Mesendoderm (in vitro differentiated cells): ENCODE results near the gene MPHOSPH9.

Experiments
- DNase-seq: peaks from one replicate; pipeline ENCODE4 v3.0.0; 2013
- H2AK5ac ChIP-seq: 2 replicates; pipeline ENCODE4 v1.6.1; 2013; ENCODE audit warnings: low read length, inconsistent platforms
- H2BK120ac ChIP-seq: 2 replicates; pipeline ENCODE4 v1.6.1; 2013; ENCODE audit warnings: low read depth, mild to moderate bottlenecking, low read length, moderate library complexity, mixed read lengths
- H2BK15ac ChIP-seq: replicated peaks from 2 replicates; pipeline ENCODE4 v1.6.1; 2013; ENCODE audit warnings: low read depth, mild to moderate bottlenecking, moderate library complexity
- H2BK5ac ChIP-seq: 2 replicates; pipeline ENCODE4 v1.6.1; 2013; ENCODE audit warnings: low read length, inconsistent platforms
- H3K18ac ChIP-seq: 2 replicates; pipeline ENCODE4 v1.6.1; 2013; ENCODE audit warnings: mild to moderate bottlenecking, low read length, mixed read lengths
- H3K23ac ChIP-seq: one replicate; pipeline ENCODE4 v1.6.1; 2013; ENCODE audit warnings: low read length
- H3K27ac ChIP-seq: 2 replicates; pipeline ENCODE4 v1.5.1; 2013; ENCODE audit warnings: low read depth, mild to moderate bottlenecking, inconsistent platforms, low read length, moderate library complexity
- H3K27me3 ChIP-seq: 2 replicates; pipeline ENCODE4 v1.6.1; 2013; ENCODE audit warnings: low read length, control low read depth, mild to moderate bottlenecking, inconsistent platforms; ENCODE audit not compliant: insufficient read depth, poor library complexity
- H3K36me3 ChIP-seq: 2 replicates; pipeline ENCODE4 v1.6.1; 2013; ENCODE audit warnings: low read length, inconsistent platforms; ENCODE audit not compliant: control insufficient read depth, insufficient read depth
- H3K4ac ChIP-seq: one replicate; pipeline ENCODE4 v1.6.1; 2013; ENCODE audit warnings: low read depth, mild to moderate bottlenecking, low read length, moderate library complexity
- H3K4me1 ChIP-seq: 2 replicates; pipeline ENCODE4 v1.6.1; 2013; ENCODE audit warnings: low read depth, low read length, inconsistent platforms; ENCODE audit not compliant: control insufficient read depth
- H3K4me2 ChIP-seq: 2 replicates; pipeline ENCODE4 v1.6.1; 2013; ENCODE audit warnings: low read length
- H3K4me3 ChIP-seq: 2 replicates; pipeline ENCODE4 v1.5.1; 2013; ENCODE audit warnings: mild to moderate bottlenecking, low read length
- H3K56ac ChIP-seq: one replicate; pipeline ENCODE4 v1.6.1; 2013; ENCODE audit warnings: low read length
- H3K79me1 ChIP-seq: 2 replicates; pipeline ENCODE4 v1.6.1; 2013; ENCODE audit warnings: low read length, inconsistent platforms
- H3K79me2 ChIP-seq: 2 replicates; pipeline ENCODE4 v1.6.1; 2013; ENCODE audit warnings: mild to moderate bottlenecking, low read length; ENCODE audit not compliant: control insufficient read depth, insufficient read depth
- H3K9ac ChIP-seq: 2 replicates; pipeline ENCODE4 v1.6.1; 2013; ENCODE audit warnings: low read length, inconsistent platforms
- H4K5ac ChIP-seq: one replicate; pipeline ENCODE4 v1.6.1; 2013; ENCODE audit warnings: low read length
- H4K8ac ChIP-seq: one replicate; pipeline ENCODE4 v1.6.1; 2013; ENCODE audit warnings: low read depth, mild to moderate bottlenecking, control low read depth, low read length, moderate library complexity
- WGBS: extraction: QIAGEN DNeasy Blood & Tissue Kit; methylation state at CpG from one replicate; pipeline ENCODE4 v1.1.7; 2013; ENCODE audit warnings: low lambda C conversion rate, missing lambda C conversion rate; ENCODE audit not compliant: insufficient coverage; ENCODE audit errors: extremely low coverage; 5-methylcytosine and 5-hydroxymethylcytosine counted together

Gene MPHOSPH9

DNA sequence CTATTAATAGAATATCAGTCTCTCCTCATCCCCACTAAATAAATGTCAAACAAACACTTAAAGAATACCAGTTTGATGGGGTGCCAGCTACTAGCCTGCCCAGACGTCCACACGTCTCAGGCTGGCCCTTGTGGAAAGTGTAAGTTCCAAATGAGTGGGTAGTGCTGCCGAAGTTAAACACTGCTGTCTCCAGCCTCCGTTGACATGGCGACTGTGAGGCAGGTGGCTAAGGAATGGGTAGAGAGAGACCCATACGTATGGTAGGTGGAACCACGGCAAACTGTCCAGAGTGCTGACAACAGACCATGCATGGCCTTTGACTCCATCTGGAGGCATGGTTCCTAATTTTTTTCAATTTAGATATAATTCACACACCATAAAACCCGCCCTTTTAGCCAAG lies 119.9 kb downstream of the MPHOSPH9 start:
- Histone ChIP-seq H2BK5ac (no peak overlapping the region), H3K27ac (no peak overlapping the region), H3K27me3 (no peaks in the 10 kb centered on the region), H2AK5ac (no peak overlapping the region), H2BK120ac (no peak overlapping the region), H3K4me1 (peaks cover 6% of the 10 kb centered on the region), H4K8ac (no peak overlapping the region), H3K23ac (no peak overlapping the region), H2BK15ac (no peak overlapping the region), H3K56ac (no peak overlapping the region), H3K36me3 (no peaks in the 10 kb centered on the region), H3K79me2 (no peaks in the 10 kb centered on the region), H4K5ac (no peak overlapping the region), H3K18ac (no peak overlapping the region), H3K79me1 (no peaks in the 10 kb centered on the region), H3K4ac (no peak overlapping the region), H3K9ac (no peak overlapping the region), H3K4me2 (no peak overlapping the region), H3K4me3 (no peak overlapping the region)
- no CpG with 5 or more reads among the region's 8 CpGs for WGBS
- DNase-seq, result no peak

DNA sequence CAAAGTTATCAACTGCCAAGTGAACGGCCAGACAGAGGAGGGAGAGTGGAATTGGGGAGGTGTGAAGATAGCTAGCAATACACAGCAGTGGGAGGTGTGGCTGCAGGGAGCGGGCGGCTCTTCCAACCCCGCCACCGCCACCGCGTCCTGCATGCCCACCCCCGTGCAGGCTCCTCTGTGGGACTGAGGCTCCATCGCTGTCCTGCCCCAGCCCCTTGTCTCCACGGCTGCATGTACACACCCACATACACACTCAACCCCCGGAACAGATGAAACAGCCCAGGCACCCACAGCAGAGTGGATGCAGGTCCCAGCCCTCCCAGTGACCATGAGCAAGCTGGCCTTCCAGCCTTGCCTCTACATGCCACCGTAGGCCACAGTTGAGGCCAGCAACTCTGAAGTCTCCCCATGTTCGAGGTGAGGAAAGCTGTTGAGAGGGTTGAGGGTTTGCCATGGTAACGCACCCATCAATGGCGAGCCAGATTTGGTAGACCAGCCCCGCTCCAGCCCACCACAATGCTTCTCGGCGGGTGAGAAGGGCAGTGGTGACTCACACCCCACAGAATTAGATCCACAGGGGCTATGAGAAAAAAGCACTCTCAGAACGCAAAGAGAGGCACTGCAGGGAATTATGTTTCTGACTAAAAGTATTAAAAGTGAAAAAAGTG lies 121.3 kb downstream of the MPHOSPH9 start:
- H3K4me2 ChIP-seq, result no peak overlapping the region
- no peak overlapping the region for H2BK120ac ChIP-seq
- H3K4me3 ChIP-seq, result no peak overlapping the region
- DNase-seq, result no peak
- no peak overlapping the region for H2BK15ac ChIP-seq
- no peak overlapping the region for H2BK5ac ChIP-seq
- no CpG with 5 or more reads among the region's 19 CpGs for WGBS
- no peaks in the 10 kb centered on the region for H3K27me3 ChIP-seq
- H3K23ac ChIP-seq, result no peak overlapping the region
- H3K18ac ChIP-seq, result no peak overlapping the region
- H3K79me2 ChIP-seq, result no peaks in the 10 kb centered on the region
- no peaks in the 10 kb centered on the region for H3K79me1 ChIP-seq
- peak overlapping the region; percentile 39 for H3K56ac ChIP-seq
- no peak overlapping the region for H3K27ac ChIP-seq
- peaks cover 17% of the 10 kb centered on the region for H3K4me1 ChIP-seq
- no peaks in the 10 kb centered on the region for H3K36me3 ChIP-seq
- no peak overlapping the region for H4K5ac ChIP-seq
- no peak overlapping the region for H4K8ac ChIP-seq
- no peak overlapping the region for H2AK5ac ChIP-seq
- H3K4ac ChIP-seq, result no peak overlapping the region
- H3K9ac ChIP-seq, result no peak overlapping the region

- H3K9ac ChIP-seq, result no peak overlapping the region
- H3K79me2 ChIP-seq, result no peaks in the 10 kb centered on the region
- H4K5ac ChIP-seq, result no peak overlapping the region
- DNase-seq, result no peak
- H3K56ac ChIP-seq, result peak overlapping the region; percentile 34
- peak overlapping the region; percentile 66 for H2AK5ac ChIP-seq
- no peaks in the 10 kb centered on the region for H3K36me3 ChIP-seq
- no peak overlapping the region for H2BK120ac ChIP-seq
- H3K79me1 ChIP-seq, result no peaks in the 10 kb centered on the region
- peak overlapping the region; percentile 69 for H3K23ac ChIP-seq
- H3K4me1 ChIP-seq, result peaks cover 31% of the 10 kb centered on the region
- H4K8ac ChIP-seq, result no peak overlapping the region
- no peak overlapping the region for H3K18ac ChIP-seq
- H3K4me3 ChIP-seq, result no peak overlapping the region
- H2BK15ac ChIP-seq, result no peak overlapping the region
- WGBS, result no CpG with 5 or more reads among the region's 3 CpGs
- H2BK5ac ChIP-seq, result no peak overlapping the region
- no peak overlapping the region for H3K27ac ChIP-seq
- no peak overlapping the region for H3K4ac ChIP-seq
- no peak overlapping the region for H3K4me2 ChIP-seq
- H3K27me3 ChIP-seq, result no peaks in the 10 kb centered on the region
These were observed 123.6 kb downstream of the MPHOSPH9 start for GRCh38 chr12:123109319-123109772.

DNA sequence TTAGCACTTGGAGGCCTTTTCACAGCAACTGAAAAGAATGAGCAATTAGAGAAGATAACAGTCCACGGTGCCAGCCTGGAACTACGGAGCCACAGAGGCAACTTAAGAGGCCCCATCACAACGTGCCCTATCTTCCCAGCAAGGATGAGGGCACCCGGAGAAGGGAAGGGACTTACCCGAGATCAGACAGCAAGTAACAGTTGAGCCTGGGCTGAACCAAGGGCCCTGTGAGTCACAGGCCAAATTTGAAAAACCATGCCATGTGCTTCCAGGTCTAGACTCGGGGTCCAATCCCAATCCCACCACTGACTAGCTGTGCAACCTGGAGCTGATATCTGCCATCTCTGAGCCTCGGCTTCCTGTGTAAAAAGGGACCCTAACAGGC lies 124.3 kb downstream of the MPHOSPH9 start:
- no peak overlapping the region for H3K18ac ChIP-seq
- no peak overlapping the region for H3K27ac ChIP-seq
- no peak overlapping the region for H3K4me3 ChIP-seq
- peaks cover 31% of the 10 kb centered on the region for H3K4me1 ChIP-seq
- no peak for DNase-seq
- H4K5ac ChIP-seq, result no peak overlapping the region
- H2AK5ac ChIP-seq, result peak overlapping the region; percentile 43
- H3K56ac ChIP-seq, result peak overlapping the region; percentile 22
- H2BK120ac ChIP-seq, result no peak overlapping the region
- no peak overlapping the region for H2BK15ac ChIP-seq
- no peaks in the 10 kb centered on the region for H3K27me3 ChIP-seq
- no peak overlapping the region for H3K4me2 ChIP-seq
- H4K8ac ChIP-seq, result no peak overlapping the region
- H3K79me2 ChIP-seq, result no peaks in the 10 kb centered on the region
- H3K4ac ChIP-seq, result no peak overlapping the region
- H3K36me3 ChIP-seq, result no peaks in the 10 kb centered on the region
- H3K79me1 ChIP-seq, result no peaks in the 10 kb centered on the region
- no CpG with 5 or more reads among the region's 7 CpGs for WGBS
- H3K23ac ChIP-seq, result no peak overlapping the region
- H3K9ac ChIP-seq, result no peak overlapping the region
- H2BK5ac ChIP-seq, result no peak overlapping the region

DNA sequence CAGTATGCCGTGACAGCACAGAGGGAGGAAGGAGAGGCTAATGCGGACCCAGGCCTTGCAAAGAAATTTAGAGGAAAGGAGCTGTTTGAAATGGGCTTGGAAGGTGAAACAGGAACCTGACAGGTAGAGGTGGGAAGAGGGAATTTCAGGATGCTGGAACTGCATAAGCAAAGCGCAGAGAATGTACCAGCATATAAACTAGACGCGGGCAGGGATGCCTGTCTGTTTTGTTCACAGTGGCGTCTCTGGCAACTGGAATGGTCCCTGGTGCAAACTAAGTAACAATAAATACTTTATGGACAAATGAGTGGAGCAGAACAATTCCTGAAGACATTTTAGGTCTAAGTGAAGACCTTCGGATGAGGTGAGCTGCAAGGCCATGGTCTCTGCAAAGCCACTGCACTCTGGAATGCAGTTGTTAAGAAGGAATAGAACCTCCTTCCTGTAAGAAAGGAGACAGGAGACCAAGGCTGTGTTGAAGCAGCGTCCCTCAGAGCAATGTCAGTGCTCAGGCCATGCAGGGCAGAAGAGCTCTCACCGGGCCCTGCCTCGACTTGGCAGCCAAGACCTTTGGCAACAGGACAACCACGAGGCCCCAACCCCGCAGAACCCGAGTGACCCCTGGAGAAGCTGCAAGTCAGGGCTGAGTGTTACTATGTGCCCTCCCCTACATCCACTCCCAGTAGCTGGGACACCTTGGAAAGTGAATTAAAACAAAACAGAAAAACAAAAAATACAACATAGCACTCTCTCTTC lies 124.8 kb downstream of the MPHOSPH9 start:
- Histone ChIP-seq H2BK5ac (peak overlapping the region; percentile 43), H3K18ac (peak overlapping the region; percentile 8), H3K9ac (no peak overlapping the region), H3K79me2 (no peaks in the 10 kb centered on the region), H3K56ac (peak overlapping the region; percentile 22), H3K4me2 (no peak overlapping the region), H3K4me3 (no peak overlapping the region), H4K5ac (no peak overlapping the region), H3K79me1 (no peaks in the 10 kb centered on the region), H2BK120ac (no peak overlapping the region), H3K27ac (peak overlapping the region; percentile 58), H3K4ac (no peak overlapping the region), H4K8ac (no peak overlapping the region), H3K4me1 (peaks cover 35% of the 10 kb centered on the region), H2AK5ac (peak overlapping the region; percentile 79), H2BK15ac (no peak overlapping the region), H3K36me3 (no peaks in the 10 kb centered on the region), H3K23ac (no peak overlapping the region), H3K27me3 (no peaks in the 10 kb centered on the region)
- no CpG with 5 or more reads among the region's 13 CpGs for WGBS
- no peak for DNase-seq
